ENCODE results near the gene ONECUT2.

- TF ChIP-seq CTCF (conservative IDR thresholded peaks at IDR 0.05; ENCODE audit: low read length) (no peak), EZH2phosphoT487 (IDR thresholded peaks at IDR 0.05; ENCODE audit: borderline replicate concordance) (no peak)
Observed at GRCh38 chr18:57437402-57437765, 2.2 kb downstream of the ONECUT2 start.
